Endothelial cell of umbilical vein (primary cell): ENCODE data around the gene ARHGEF17. TPM values are rescaled to one million over a fixed set of nuclear protein-coding genes. Genes with fewer than 3 reads are reported as not detected.

Source experiments
- BruUV-seq: library from RNA; stranded (reverse); fragments of 400-500 nt; replicated peaks from 2 replicates; lab custom pipeline; 2021; lab: Mats Ljungman, UMichigan
- CTCF ChIA-PET: fragments of 300-600, 350-600 bp; sonication (Branson Sonifier 250); formaldehyde crosslinking; loops from one replicate; lab custom pipeline; 2021; ENCODE audit warnings: antibody characterized with exemption, inconsistent platforms; lab: Charles Lee
- POLR2A ChIA-PET: fragments of 300-600, 350-600 bp; sonication (Branson Sonifier 250); formaldehyde crosslinking; loops from one replicate; lab custom pipeline; 2021; ENCODE audit warnings: antibody characterized with exemption, inconsistent platforms; lab: Charles Lee
- DNase-seq: peaks from one replicate; pipeline ENCODE4 v3.0.0-alpha.2; 2011; ENCODE audit warnings: low read depth, low spot score
- FAIRE-seq: peaks from 2 replicates; lab custom pipeline; 2011; peaks lifted over from hg19 to GRCh38; lab: Jason Lieb, UNC
- H2AFZ ChIP-seq: 2 replicates; pipeline ENCODE4 v1.6.0; 2012; ENCODE audit warnings: low read depth, low read length, control low read depth, inconsistent platforms
- H3K27ac ChIP-seq: 2 replicates; pipeline ENCODE4 v1.5.1; 2011; ENCODE audit warnings: low read depth, mild to moderate bottlenecking, control low read depth, low read length, moderate library complexity; ENCODE audit not compliant: insufficient read depth
- H3K27me3 ChIP-seq, 2 experiments: 2 replicates each; pipeline versions ENCODE4 v1.6.0 to v1.6.1; 2011; ENCODE audit warnings: low read length in 2 of 2, mixed read lengths in 1 of 2; ENCODE audit not compliant: control insufficient read depth in 2 of 2, insufficient read depth in 2 of 2
- H3K36me3 ChIP-seq, 2 experiments: 2 replicates in 1 of 2; 3 replicates in 1 of 2; pipeline ENCODE4 v1.5.1; 2011; ENCODE audit warnings: low read length in 2 of 2, mild to moderate bottlenecking in 1 of 2, moderate library complexity in 1 of 2; ENCODE audit not compliant: control insufficient read depth in 2 of 2, insufficient read depth in 2 of 2; ENCODE audit errors: extremely low read depth in 1 of 2
- H3K4me1 ChIP-seq: 3 replicates; pipeline ENCODE4 v1.5.1; 2011; ENCODE audit warnings: mild to moderate bottlenecking, low read length; ENCODE audit not compliant: control insufficient read depth, insufficient read depth; ENCODE audit errors: extremely low read depth
- H3K4me2 ChIP-seq: 2 replicates; pipeline ENCODE4 v1.6.1; 2011; ENCODE audit warnings: low read length, control low read depth, mixed read lengths; ENCODE audit not compliant: insufficient read depth
- H3K4me3 ChIP-seq, 3 experiments: fragments of 200-600 bp in 1 of 3; sonication (generic), shearing (Covaris generic) in 1 of 3; replicated peaks in 1 of 3; 2 replicates each; pipeline ENCODE4 v1.5.1; 2011 to 2016; ENCODE audit warnings: control low read depth in 3 of 3, low read length in 3 of 3, mild to moderate bottlenecking in 2 of 3, inconsistent platforms in 1 of 3, low read depth in 1 of 3, moderate library complexity in 1 of 3; ENCODE audit not compliant: insufficient read depth in 1 of 3
- H3K79me2 ChIP-seq: 2 replicates; pipeline ENCODE4 v1.6.0; 2012; ENCODE audit warnings: low read length, inconsistent platforms; ENCODE audit not compliant: control insufficient read depth, insufficient read depth
- H3K9ac ChIP-seq: replicated peaks from 2 replicates; pipeline ENCODE3; 2011; ENCODE audit warnings: low read length, control low read depth; ENCODE audit not compliant: insufficient read depth; ENCODE audit errors: extremely low read depth
- H3K9me1 ChIP-seq: replicated peaks from 3 replicates; pipeline ENCODE4 v1.6.0; 2011; ENCODE audit warnings: mild to moderate bottlenecking, low read length; ENCODE audit not compliant: control insufficient read depth, insufficient read depth; ENCODE audit errors: extremely low read depth
- H3K9me3 ChIP-seq: replicated peaks from 2 replicates; pipeline ENCODE4 v1.5.1; 2012; ENCODE audit warnings: low read length, inconsistent platforms; ENCODE audit not compliant: control insufficient read depth, insufficient read depth
- H4K20me1 ChIP-seq: replicated peaks from 2 replicates; pipeline ENCODE3; 2011; ENCODE audit warnings: mild to moderate bottlenecking, low read length; ENCODE audit not compliant: control insufficient read depth, insufficient read depth; ENCODE audit errors: extremely low read depth
- EZH2 ChIP-seq: IDR thresholded peaks from 2 replicates; pipeline ENCODE4 v1.6.1; 2012; ENCODE audit warnings: borderline replicate concordance, low read depth, mild to moderate bottlenecking, moderate library complexity, low read length, inconsistent platforms; ENCODE audit not compliant: severe bottlenecking
- FOS ChIP-seq: IDR thresholded peaks from 2 replicates; pipeline ENCODE4 v1.6.1; 2011; ENCODE audit warnings: mild to moderate bottlenecking, low read length, moderate library complexity, borderline replicate concordance; ENCODE audit not compliant: insufficient read depth
- GATA2 ChIP-seq: IDR thresholded peaks from 2 replicates; pipeline ENCODE4 v1.7.0; 2011; ENCODE audit warnings: low read depth, mild to moderate bottlenecking, moderate library complexity, mixed read lengths, low read length; ENCODE audit not compliant: insufficient read length, insufficient read depth
- JUN ChIP-seq: IDR thresholded peaks from 2 replicates; pipeline ENCODE4 v1.6.1; 2011; ENCODE audit warnings: borderline replicate concordance, low read depth; ENCODE audit not compliant: insufficient read length, insufficient read depth
- MAX ChIP-seq: IDR thresholded peaks from 2 replicates; pipeline ENCODE4 v1.6.1; 2011; ENCODE audit not compliant: insufficient read depth, insufficient read length
- MYC ChIP-seq: IDR thresholded peaks from one replicate; pipeline ENCODE4 v1.6.1; 2011; ENCODE audit warnings: mild to moderate bottlenecking, low read depth, low read length
- POLR2A ChIP-seq: IDR thresholded peaks from 2 replicates; pipeline ENCODE4 v1.6.1; 2012; ENCODE audit warnings: low read depth, mild to moderate bottlenecking, control low read depth, low read length
- POLR2AphosphoS5 ChIP-seq: IDR thresholded peaks from 2 replicates; pipeline ENCODE4 v1.6.1; 2012; ENCODE audit warnings: low read depth, mild to moderate bottlenecking, control low read depth, low read length, moderate library complexity; ENCODE audit not compliant: insufficient read depth
- dilution Hi-C: fragments of 300-500 bp; cut with MboI; formaldehyde crosslinking; loops from one replicate; pipeline ENCODE4 v1.15.0; 2019; ENCODE audit warnings: low sequenced_read_pairs; ENCODE audit not compliant: extremely low pct_ligation_motif_present
- intact Hi-C: fragments of 100-400 bp; cut with micrococcal nuclease; formaldehyde crosslinking; loops from one replicate; pipeline ENCODE4 v1.10.0; 2022
- polyA plus RNA-seq, 4 experiments: library from polyadenylated mRNA; depleted of rRNA in 3 of 4; stranded (reverse) in 3 of 4; unstranded in 1 of 4; fragments of >200 nt; gene quantifications; 2 replicates each; pipeline versions ENCODE4 v1.2.1 to v1.2.3, GENCODE V29; 2011 to 2012; ENCODE audit warnings: missing spikeins in 1 of 4
- total RNA-seq: library from RNA; stranded (reverse); gene quantifications from 2 replicates; pipeline ENCODE4 v1.2.3, GENCODE V29; 2021
- TF ChIP-seq, protein P1 (sequence below), 2 donors: IDR thresholded peaks; 1 replicate in 1 of 2; 2 replicates in 1 of 2; pipeline ENCODE4 v1.5.1; 2011; ENCODE audit warnings: low read length in 2 of 2, mild to moderate bottlenecking in 2 of 2, moderate library complexity in 2 of 2, control low read depth in 1 of 2, inconsistent platforms in 1 of 2, low read depth in 1 of 2; ENCODE audit not compliant: insufficient read depth in 1 of 2; ENCODE audit errors: extremely low read depth in 1 of 2

Gene ARHGEF17
- total and polyA plus RNA-seq, 2 donors (not counting 3 experiments of a cell fraction or from before 2014, with no cell fraction given): 74.9 to 89.9 TPM

DNA sequence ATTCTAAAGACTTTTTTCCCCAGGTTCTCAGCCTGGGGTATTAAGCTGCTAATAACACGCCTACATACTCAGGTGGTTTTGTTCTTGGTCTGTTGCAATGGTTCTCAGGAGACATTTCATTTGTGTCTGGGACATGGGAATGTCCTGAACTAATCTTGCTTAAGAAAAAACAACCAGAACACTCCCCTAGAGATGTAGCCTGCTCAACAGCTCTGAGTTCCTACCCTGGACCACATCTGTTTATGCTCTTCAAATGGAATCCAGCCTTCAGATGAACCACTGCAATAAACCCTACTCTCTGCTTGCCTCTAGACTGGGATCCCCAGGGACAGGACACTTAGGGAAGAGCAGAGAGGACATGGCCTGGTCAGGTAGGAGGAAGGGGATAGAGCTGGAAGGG is 98.1 kb downstream of the ARHGEF17 start:
- CTCF ChIA-PET: interaction anchor here (0.6 to 3.0 kb wide), 7 partner anchors 9 to 255 kb away, joined by 3 to 15 read pairs (median 3); no protein-coding TSS in a partner anchor
- no peaks in the 10 kb centered on the region for H3K9me1 ChIP-seq

More for the DNA sequence above, 98.1 kb downstream of the ARHGEF17 start:
- DNase-seq: no peak
- no peak for FAIRE-seq
- intact Hi-C loops (loop anchor here (10.0 kb wide), 1 partner anchor 219 kb away; no protein-coding TSS in a partner anchor), dilution Hi-C loops (no loop called here)
- POLR2A ChIA-PET: no interaction called here
- Histone ChIP-seq H3K4me1 (no peaks in the 10 kb centered on the region), H3K27me3 (no peaks in the 10 kb centered on the region), H2AFZ (no peak overlapping the region), H3K9me3 (no peaks in the 10 kb centered on the region), H3K79me2 (no peaks in the 10 kb centered on the region), H3K27ac (no peak overlapping the region), H3K9ac (no peak overlapping the region), H3K4me2 (no peak overlapping the region), H3K36me3 (peaks cover 0 to 4% of the 10 kb centered on the region in 2 experiments), H3K4me3 (no peak overlapping the region), H4K20me1 (no peaks in the 10 kb centered on the region)
- BruUV-seq: no TSS peak
- no peak for TF ChIP-seq GATA2
- TF ChIP-seq POLR2AphosphoS5: no peak
- no peak for TF ChIP-seq FOS
- TF ChIP-seq POLR2A: no peak
- TF ChIP-seq MAX: no peak
- no peak for TF ChIP-seq MYC
- no peak for TF ChIP-seq JUN
- TF ChIP-seq, protein P1, sequence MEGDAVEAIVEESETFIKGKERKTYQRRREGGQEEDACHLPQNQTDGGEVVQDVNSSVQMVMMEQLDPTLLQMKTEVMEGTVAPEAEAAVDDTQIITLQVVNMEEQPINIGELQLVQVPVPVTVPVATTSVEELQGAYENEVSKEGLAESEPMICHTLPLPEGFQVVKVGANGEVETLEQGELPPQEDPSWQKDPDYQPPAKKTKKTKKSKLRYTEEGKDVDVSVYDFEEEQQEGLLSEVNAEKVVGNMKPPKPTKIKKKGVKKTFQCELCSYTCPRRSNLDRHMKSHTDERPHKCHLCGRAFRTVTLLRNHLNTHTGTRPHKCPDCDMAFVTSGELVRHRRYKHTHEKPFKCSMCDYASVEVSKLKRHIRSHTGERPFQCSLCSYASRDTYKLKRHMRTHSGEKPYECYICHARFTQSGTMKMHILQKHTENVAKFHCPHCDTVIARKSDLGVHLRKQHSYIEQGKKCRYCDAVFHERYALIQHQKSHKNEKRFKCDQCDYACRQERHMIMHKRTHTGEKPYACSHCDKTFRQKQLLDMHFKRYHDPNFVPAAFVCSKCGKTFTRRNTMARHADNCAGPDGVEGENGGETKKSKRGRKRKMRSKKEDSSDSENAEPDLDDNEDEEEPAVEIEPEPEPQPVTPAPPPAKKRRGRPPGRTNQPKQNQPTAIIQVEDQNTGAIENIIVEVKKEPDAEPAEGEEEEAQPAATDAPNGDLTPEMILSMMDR (IDR thresholded peaks at IDR 0.05; ENCODE audit: extremely low read depth in 1 of 2, insufficient read depth in 1 of 2, low read depth in 1 of 2, low read length in 2 of 2): no peak
- TF ChIP-seq EZH2: no peak
